Measurements from ENCODE around the gene CERT1. TPM values are rescaled to one million over a fixed set of nuclear protein-coding genes. Genes with fewer than 3 reads are reported as not detected.

The CERT1 gene, protein sequence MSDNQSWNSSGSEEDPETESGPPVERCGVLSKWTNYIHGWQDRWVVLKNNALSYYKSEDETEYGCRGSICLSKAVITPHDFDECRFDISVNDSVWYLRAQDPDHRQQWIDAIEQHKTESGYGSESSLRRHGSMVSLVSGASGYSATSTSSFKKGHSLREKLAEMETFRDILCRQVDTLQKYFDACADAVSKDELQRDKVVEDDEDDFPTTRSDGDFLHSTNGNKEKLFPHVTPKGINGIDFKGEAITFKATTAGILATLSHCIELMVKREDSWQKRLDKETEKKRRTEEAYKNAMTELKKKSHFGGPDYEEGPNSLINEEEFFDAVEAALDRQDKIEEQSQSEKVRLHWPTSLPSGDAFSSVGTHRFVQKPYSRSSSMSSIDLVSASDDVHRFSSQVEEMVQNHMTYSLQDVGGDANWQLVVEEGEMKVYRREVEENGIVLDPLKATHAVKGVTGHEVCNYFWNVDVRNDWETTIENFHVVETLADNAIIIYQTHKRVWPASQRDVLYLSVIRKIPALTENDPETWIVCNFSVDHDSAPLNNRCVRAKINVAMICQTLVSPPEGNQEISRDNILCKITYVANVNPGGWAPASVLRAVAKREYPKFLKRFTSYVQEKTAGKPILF
- 18.0 and 28.0 TPM in 2 replicates for total RNA-seq

DNA sequence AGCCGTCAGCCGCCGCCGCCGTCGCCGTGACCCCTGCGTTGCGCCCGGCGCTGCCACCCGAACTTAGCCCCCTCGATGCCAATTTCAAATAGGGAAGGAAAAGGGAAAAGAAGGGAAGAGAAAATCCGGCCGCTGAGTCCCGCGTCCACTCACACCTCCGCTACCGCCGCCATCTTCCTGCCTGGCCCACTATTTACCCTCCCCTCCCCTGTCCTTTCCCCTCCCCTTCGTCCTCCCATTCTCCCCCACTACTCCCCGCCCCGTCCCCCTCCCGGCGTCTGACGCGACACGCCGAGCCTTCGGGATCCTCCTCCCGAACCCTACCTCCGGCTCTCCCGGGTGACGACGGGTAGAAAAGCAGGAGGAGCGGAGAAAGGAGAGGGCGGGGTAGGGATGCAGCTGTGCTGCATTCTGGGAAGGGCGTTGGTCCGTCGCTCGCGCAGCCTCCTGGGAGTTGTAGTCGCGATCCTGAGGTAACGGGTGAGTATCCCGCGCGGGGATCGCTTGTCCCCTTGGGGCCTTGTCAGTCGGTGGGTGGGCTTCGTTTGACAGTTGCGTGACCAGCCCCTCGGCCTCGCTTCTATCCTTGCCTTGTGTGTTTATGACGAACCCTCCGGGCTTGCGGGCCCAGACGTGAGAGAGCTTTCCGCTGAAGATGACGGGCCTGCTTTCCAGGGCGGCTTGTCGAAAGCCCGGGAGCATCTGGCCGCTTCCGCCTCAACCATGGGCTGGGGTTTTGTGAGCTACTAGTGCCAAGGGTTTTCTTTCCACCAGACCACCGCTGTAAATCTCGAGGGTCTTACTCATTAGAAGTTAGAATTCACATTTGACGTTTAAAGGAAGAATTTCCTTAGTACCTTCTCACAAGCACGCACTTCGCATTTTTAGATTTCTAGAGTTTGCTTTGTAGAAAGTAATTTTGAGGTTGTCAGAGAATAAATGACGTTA is at the start of gene CERT1, which contains the start of gene POLK:
TSS of gene CERT1 (minus strand) at position 195 of the 948 bp plus-strand sequence. CDS start 422 bp downstream, outside the sequence.
TSS of gene POLK (plus strand) at position 457 of the 948 bp plus-strand sequence.

DNA sequence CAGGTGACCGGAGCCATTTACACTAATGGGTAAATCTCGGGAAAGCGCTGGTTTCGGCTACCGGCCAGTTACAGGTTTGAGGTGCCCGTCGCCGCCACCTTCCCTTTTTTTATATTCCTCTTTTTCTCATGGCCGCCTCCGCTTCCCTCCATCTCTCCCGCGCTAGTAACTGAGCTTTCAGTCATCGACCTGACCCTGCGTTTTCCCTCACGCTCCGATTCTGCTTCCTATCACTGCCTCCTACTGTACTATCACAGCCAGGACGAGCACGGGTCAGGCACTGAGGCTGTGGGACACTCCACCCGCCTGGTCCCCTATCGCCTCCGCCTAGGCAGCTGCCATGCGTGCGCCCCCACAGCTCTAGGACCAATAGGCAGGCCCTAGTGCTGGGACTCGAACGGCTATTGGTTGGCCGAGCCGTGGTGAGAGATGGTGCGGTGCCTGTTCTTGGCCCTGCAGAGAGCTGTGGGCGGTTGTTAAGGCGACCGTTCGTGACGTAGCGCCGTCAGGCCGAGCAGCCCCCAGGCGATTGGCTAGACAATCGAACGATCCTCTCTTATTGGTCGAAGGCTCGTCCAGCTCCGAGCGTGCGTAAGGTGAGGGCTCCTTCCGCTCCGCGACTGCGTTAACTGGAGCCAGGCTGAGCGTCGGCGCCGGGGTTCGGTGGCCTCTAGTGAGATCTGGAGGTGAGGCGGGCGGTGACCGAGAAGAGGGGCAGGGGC is 174.7 kb downstream of the CERT1 start, which contains the start of gene HMGCR:
TSS of gene HMGCR (plus strand) at position 606 of the 722 bp plus-strand sequence. CDS start 5,386 bp downstream, outside the sequence.

Small RNA genes within 50 kb of the gene (small RNA-seq; reads per million reads assigned to genes)
- not detected for gene RNU7-175P (ENCODE audit: low replicate concordance)

Other genes with a start within 250 kb of the CERT1 start
- gene HMGCR, start 174.4 kb downstream of the CERT1 start, total RNA-seq: 102 and 187 TPM in 2 replicates
- 32.0 and 44.4 TPM in 2 replicates for gene POLK, start 262 bp upstream of the CERT1 start, total RNA-seq
- gene ANKDD1B, start 99.8 kb upstream of the CERT1 start, total RNA-seq: 0.44 TPM in 1 of 2 replicates, not detected in the other
- 7.0 and 19.5 TPM in 2 replicates for gene POC5, start 205.8 kb upstream of the CERT1 start, total RNA-seq

Data from placental pericyte (primary cell).